ENCODE results near the gene SLC5A10. TPM values are rescaled to one million over a fixed set of nuclear protein-coding genes. Genes with fewer than 3 reads are reported as not detected.

Gene SLC5A10
- total and polyA plus RNA-seq, 9 donors, result 0.05 to 0.38 (median 0.15) TPM; not detected in 5

DNA sequence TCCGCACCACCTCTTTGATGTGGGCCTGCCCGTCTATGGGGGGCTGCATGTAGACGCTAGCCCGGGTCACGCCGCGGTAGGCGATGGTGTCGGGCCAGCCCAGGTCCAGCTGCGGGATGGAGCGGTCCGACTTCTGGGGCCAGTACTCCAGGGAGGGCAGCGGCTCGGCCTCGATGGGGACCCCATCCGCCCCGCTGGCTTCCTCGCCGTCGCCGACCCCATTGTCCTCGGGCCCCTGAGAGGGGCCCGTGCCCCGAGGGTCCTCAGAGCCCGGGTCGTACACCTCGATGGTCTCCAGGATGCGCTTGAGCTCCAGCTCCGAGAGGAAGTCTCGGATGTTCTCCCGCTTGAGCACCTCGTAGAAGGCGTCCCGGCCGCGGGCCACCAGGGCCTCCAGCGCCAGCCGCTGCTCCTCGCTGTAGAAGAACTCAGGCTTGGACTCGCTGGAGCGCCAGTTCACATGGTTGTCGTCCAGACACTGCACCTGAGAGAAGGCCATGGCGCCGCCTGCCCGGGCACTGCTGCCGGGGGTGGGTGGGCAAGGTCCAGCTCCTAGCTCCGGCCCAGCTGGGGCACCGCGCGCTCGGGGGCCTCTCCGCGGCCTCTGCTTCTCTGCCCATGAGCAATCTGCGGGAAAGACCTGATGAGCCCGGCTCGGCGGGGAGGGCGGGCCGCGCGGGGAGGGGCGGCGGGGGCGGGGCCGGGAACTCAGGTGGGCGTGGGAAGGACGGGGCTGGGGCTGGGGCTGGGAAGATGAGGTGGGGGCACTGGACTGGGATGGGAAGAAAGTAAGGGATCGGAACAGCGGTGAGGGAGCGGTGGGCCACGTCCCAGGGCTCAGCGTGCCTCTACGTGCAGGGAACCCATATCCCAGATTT lies 51.8 kb downstream of the SLC5A10 start:
- TF ChIP-seq, protein P1, sequence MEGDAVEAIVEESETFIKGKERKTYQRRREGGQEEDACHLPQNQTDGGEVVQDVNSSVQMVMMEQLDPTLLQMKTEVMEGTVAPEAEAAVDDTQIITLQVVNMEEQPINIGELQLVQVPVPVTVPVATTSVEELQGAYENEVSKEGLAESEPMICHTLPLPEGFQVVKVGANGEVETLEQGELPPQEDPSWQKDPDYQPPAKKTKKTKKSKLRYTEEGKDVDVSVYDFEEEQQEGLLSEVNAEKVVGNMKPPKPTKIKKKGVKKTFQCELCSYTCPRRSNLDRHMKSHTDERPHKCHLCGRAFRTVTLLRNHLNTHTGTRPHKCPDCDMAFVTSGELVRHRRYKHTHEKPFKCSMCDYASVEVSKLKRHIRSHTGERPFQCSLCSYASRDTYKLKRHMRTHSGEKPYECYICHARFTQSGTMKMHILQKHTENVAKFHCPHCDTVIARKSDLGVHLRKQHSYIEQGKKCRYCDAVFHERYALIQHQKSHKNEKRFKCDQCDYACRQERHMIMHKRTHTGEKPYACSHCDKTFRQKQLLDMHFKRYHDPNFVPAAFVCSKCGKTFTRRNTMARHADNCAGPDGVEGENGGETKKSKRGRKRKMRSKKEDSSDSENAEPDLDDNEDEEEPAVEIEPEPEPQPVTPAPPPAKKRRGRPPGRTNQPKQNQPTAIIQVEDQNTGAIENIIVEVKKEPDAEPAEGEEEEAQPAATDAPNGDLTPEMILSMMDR (IDR thresholded peaks at IDR 0.05), result no peak
- no peak for TF ChIP-seq POLR2A (IDR thresholded peaks at IDR 0.05)
- TF ChIP-seq EP300 (IDR thresholded peaks at IDR 0.05), result no peak
- no peak overlapping the region for H3K27ac ChIP-seq
- intact Hi-C loops (cut with DNase I), result no loop called here
- WGBS, 3 donors, result 31 to 39% (median 38%) methylated on average over 60 to 73 of the region's 73 CpGs
- H3K36me3 ChIP-seq, result no peaks in the 10 kb centered on the region
- peak in 3 of 5 donors; percentile 44 to 58 (median 57) for DNase-seq
- no peaks in the 10 kb centered on the region for H3K4me1 ChIP-seq (ENCODE audit: insufficient read depth)
- H3K4me3 ChIP-seq, result peak overlapping the region; percentile 64
- no peaks in the 10 kb centered on the region for H3K27me3 ChIP-seq
- no peaks in the 10 kb centered on the region for H3K9me3 ChIP-seq

DNA sequence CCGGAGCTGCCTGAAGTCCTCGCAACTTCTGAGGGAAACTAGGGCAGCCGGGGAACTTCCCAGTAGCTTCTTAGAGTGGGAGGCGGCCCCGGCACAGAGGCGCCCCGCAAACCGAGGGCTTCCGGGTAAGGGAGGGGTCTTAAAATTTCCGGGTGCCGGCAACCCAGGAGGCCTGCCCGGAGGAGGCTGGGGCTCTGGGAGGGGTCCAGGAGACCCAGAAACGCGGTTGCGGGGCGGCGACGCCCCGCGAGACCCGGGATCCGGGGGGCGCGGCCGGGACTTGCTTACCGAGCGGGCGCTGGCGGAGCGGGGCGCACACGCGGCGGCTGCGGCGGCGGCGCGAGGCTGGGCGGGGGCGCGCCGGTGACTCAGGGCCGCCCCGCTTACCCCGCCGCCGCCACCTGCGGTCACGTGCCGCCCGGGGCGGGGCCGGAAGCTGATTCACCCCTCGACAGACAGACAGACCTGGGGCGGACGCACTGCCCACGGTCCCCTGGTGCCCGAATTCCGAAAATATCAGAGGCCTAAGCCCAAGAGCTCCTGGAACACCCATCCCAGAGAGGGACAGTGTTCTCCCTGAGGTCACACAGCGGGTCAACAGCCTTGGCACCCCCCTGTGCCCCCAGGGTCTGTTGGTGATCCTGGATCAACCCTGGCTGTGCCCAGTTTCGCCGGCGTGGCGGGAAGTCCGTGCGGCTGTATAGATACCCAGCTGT lies 52.6 kb downstream of the SLC5A10 start, which contains the start of gene FAM83G:
Gene FAM83G, minus strand, starts transcription at position 344 of the 716 bp plus-strand sequence. CDS start 723 bp downstream, outside the sequence.
- Histone ChIP-seq H3K27ac (no peak within 1 kb of the TSS), H3K4me3 (peak within 1 kb of the TSS; percentile 64), H3K36me3 (no peaks in the 10 kb centered on the region), H3K27me3 (no peaks in the 10 kb centered on the region), H3K9me3 (no peaks in the 10 kb centered on the region), H3K4me1 (ENCODE audit: insufficient read depth) (no peaks in the 10 kb centered on the region)
- DNase-seq, result peak; percentile 65 to 78 (median 74)
- no peak for TF ChIP-seq EP300 (IDR thresholded peaks at IDR 0.05)
- TF ChIP-seq, protein P1 (IDR thresholded peaks at IDR 0.05), result no peak
- TF ChIP-seq POLR2A (IDR thresholded peaks at IDR 0.05), result no peak
- intact Hi-C loops (cut with DNase I), result no loop called here
- WGBS, 3 donors, result 6 to 19% (median 8%) methylated on average over 21 to 67 of the region's 67 CpGs

DNA sequence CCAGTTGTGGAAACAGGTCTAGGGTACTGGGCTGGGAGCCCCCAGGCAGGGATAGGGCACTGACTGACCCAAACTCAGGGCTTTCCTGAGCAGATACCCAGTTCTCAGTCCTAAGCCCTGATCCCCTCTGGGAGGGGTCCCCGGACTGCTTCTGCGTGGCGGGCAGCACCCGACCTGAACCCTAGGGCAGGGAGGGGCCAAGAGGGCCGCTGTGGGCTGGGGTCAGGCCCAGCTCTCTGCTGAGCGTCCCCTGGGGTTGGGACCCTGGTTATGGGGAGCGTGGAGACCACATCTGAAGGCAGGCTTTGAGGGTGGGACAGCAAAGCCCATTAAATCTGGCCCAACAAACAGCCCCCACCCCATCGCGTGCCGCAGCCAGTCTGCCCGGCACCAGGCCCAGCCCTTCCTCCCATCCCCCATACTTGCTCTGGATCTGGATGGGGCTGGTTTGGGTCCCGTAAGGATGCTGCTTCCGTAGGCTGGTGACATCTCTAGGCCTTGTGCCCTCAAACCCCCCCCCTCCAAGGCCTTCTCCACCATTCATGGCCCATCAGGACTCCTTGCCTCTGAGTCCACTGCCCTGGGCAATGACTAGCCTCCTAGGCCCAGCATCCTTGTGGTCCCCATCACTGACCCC lies 53.3 kb downstream of the SLC5A10 start:
- 87 to 94% (median 93%) methylated on average over 13 of the region's 13 CpGs for WGBS, 3 donors
- H3K4me1 ChIP-seq (ENCODE audit: insufficient read depth), result no peaks in the 10 kb centered on the region
- peak overlapping the region; percentile 64 for H3K4me3 ChIP-seq
- H3K9me3 ChIP-seq, result no peaks in the 10 kb centered on the region
- no peak overlapping the region for H3K27ac ChIP-seq
- intact Hi-C loops (cut with DNase I), result no loop called here
- TF ChIP-seq, protein P1 (IDR thresholded peaks at IDR 0.05), result no peak
- TF ChIP-seq EP300 (IDR thresholded peaks at IDR 0.05) (no peak), POLR2A (IDR thresholded peaks at IDR 0.05) (no peak)
- no peaks in the 10 kb centered on the region for H3K27me3 ChIP-seq
- DNase-seq, result no peak
- no peaks in the 10 kb centered on the region for H3K36me3 ChIP-seq

DNA sequence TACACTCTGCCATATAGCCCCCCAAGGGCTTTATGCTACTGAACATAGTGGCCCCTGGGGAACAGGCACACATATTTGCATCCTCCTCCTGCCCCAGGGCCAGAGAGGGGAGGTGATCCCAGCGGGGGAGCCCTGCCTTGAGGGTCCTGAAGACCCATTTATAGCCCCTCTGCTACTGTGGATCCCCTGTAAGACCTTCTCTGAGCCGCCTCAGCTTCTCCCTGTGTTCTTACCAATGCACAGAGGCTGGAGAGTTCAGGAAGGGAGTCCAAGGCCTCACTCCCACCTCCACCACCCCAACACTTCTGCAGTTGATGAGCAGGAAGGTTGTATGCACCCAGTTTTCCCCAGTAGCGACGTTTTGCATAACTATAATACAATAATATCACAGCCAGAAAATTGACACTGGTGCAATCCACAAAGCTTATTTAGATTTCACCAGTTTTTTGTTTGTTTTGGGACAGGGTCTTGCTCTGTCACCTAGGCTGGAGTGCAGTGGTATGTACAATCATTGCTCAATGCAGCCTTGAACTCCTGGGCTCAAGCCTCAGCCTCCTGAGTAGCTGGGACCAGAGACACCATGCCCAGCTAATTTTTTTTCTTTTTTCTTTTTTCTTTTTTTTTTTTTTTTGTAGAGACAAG lies 53.9 kb downstream of the SLC5A10 start:
- WGBS, 3 donors, result 87 to 96% (median 88%) methylated on average over 4 of the region's 4 CpGs
- TF ChIP-seq, protein P1 (IDR thresholded peaks at IDR 0.05), result no peak
- TF ChIP-seq EP300 (IDR thresholded peaks at IDR 0.05) (no peak), POLR2A (IDR thresholded peaks at IDR 0.05) (no peak)
- H3K36me3 ChIP-seq, result no peaks in the 10 kb centered on the region
- H3K9me3 ChIP-seq, result no peaks in the 10 kb centered on the region
- no peaks in the 10 kb centered on the region for H3K4me1 ChIP-seq (ENCODE audit: insufficient read depth)
- no peak overlapping the region for H3K4me3 ChIP-seq
- H3K27me3 ChIP-seq, result no peaks in the 10 kb centered on the region
- no peak for DNase-seq
- H3K27ac ChIP-seq, result no peak overlapping the region
- intact Hi-C loops (cut with DNase I), result no loop called here

All from ovary (tissue), 9 donors.